Ascending aorta (tissue), 2 donors: ENCODE measurements around the gene IL27RA. TPM values are rescaled to one million over a fixed set of nuclear protein-coding genes. Genes with fewer than 3 reads are reported as not detected.
A peak's percentile ranks its signal among the peaks of the same experiment; 100 is the strongest.

ENCODE experiments used
- DNase-seq, 2 donors: peaks; one replicate each; pipeline ENCODE4 v3.0.0-alpha.2; 2019; ENCODE audit warnings: low spot score in 2 of 2
- H3K27ac ChIP-seq, 2 donors: fragments of 200-600 bp; sonication (generic); one replicate each; pipeline ENCODE4 v1.5.1; 2016 to 2017; ENCODE audit warnings: mild to moderate bottlenecking in 1 of 2
- H3K27me3 ChIP-seq: fragments of 200-600 bp; sonication (generic); one replicate; pipeline ENCODE4 v1.5.1; 2017
- H3K36me3 ChIP-seq, 2 donors: fragments of 200-600 bp; sonication (generic); one replicate each; pipeline ENCODE4 v1.5.1; 2016
- H3K4me1 ChIP-seq, 2 donors: fragments of 200-600 bp; sonication (generic); one replicate each; pipeline ENCODE4 v1.5.1; 2016 to 2017; ENCODE audit warnings: mild to moderate bottlenecking in 1 of 2
- H3K4me3 ChIP-seq, 2 donors: fragments of 200-600 bp; sonication (generic); one replicate each; pipeline ENCODE4 v1.5.1; 2016 to 2017; ENCODE audit warnings: mild to moderate bottlenecking in 1 of 2
- H3K9me3 ChIP-seq, 2 donors: fragments of 200-600 bp; sonication (generic); one replicate each; pipeline ENCODE4 v1.5.1; 2016
- CTCF ChIP-seq, 3 experiments: fragments of 200-600 bp in 2 of 3; fragments of 450-650 bp in 1 of 3; sonication (generic) in 2 of 3; IDR thresholded peaks; one replicate each; pipeline ENCODE4 v1.5.1; 2016 to 2019; ENCODE audit warnings: antibody characterized with exemption in 3 of 3, mild to moderate bottlenecking in 1 of 3, moderate library complexity in 1 of 3
- intact Hi-C: fragments of 100-400 bp; cut with DNase I; formaldehyde crosslinking; loops from one replicate; pipeline ENCODE4 v1.15.1; 2023
- total RNA-seq: library from RNA; depleted of rRNA; stranded (reverse); fragments of >200 nt; gene quantifications from one replicate; pipeline ENCODE4 v1.1.0, GENCODE V29; 2016

Gene IL27RA
- total RNA-seq, 1 donor from 2014 or later, result 4.2 TPM

- H3K27ac ChIP-seq, result no peak overlapping the region
- H3K9me3 ChIP-seq, result no peaks in the 10 kb centered on the region
- H3K4me3 ChIP-seq, result peak overlapping the region in 1 of 2 donors; percentile 62
- no peaks in the 10 kb centered on the region for H3K36me3 ChIP-seq
- no peak for DNase-seq
- TF ChIP-seq CTCF (IDR thresholded peaks at IDR 0.05), result no peak
- peaks cover 0 to 5% of the 10 kb centered on the region in 2 donors for H3K4me1 ChIP-seq
- intact Hi-C loops, result no loop called here
- no peaks in the 10 kb centered on the region for H3K27me3 ChIP-seq
Measured at GRCh38 chr19:14056741-14057356, 25.3 kb downstream of the IL27RA start.

GRCh38 chr19:14058182-14059092, 26.9 kb downstream of the IL27RA start:
- intact Hi-C loops, result no loop called here
- Histone ChIP-seq H3K27me3 (no peaks in the 10 kb centered on the region), H3K4me3 (peak overlapping the region in 1 of 2 donors; percentile 62), H3K4me1 (peaks cover 0 to 5% of the 10 kb centered on the region in 2 donors), H3K27ac (no peak overlapping the region), H3K9me3 (no peaks in the 10 kb centered on the region), H3K36me3 (no peaks in the 10 kb centered on the region)
- no peak for DNase-seq
- no peak for TF ChIP-seq CTCF (IDR thresholded peaks at IDR 0.05)

- H3K27me3 ChIP-seq, result no peaks in the 10 kb centered on the region
- no peaks in the 10 kb centered on the region for H3K9me3 ChIP-seq
- no peak overlapping the region for H3K4me3 ChIP-seq
- intact Hi-C loops, result no loop called here
- no peak overlapping the region for H3K27ac ChIP-seq
- DNase-seq, result no peak
- peaks cover 0 to 5% of the 10 kb centered on the region in 2 donors for H3K4me1 ChIP-seq
- peak in 2 of 3 experiments; percentile 34 to 51 for TF ChIP-seq CTCF (IDR thresholded peaks at IDR 0.05)
- no peaks in the 10 kb centered on the region for H3K36me3 ChIP-seq
Measured at GRCh38 chr19:14059093-14059480, 27.5 kb downstream of the IL27RA start.

GRCh38 chr19:14059652-14060155, 28.1 kb downstream of the IL27RA start:
- Histone ChIP-seq H3K9me3 (no peaks in the 10 kb centered on the region), H3K4me1 (peaks cover 0 to 5% of the 10 kb centered on the region in 2 donors), H3K27me3 (no peaks in the 10 kb centered on the region), H3K36me3 (no peaks in the 10 kb centered on the region), H3K4me3 (no peak overlapping the region), H3K27ac (no peak overlapping the region)
- intact Hi-C loops, result no loop called here
- no peak for TF ChIP-seq CTCF (IDR thresholded peaks at IDR 0.05)
- no peak for DNase-seq

GRCh38 chr19:14061081-14061749, 29.7 kb downstream of the IL27RA start:
- Histone ChIP-seq H3K36me3 (no peaks in the 10 kb centered on the region), H3K4me1 (peaks cover 0 to 5% of the 10 kb centered on the region in 2 donors), H3K4me3 (no peak overlapping the region), H3K27ac (no peak overlapping the region), H3K27me3 (no peaks in the 10 kb centered on the region), H3K9me3 (no peaks in the 10 kb centered on the region)
- no peak for TF ChIP-seq CTCF (IDR thresholded peaks at IDR 0.05)
- intact Hi-C loops, result no loop called here
- no peak for DNase-seq
